GM21367 (cell line): ENCODE measurements around the gene XYLT2.
"Not testable (repeated sequence)": the region's sequence is repeated elsewhere in the genome, so short reads cannot be mapped to it uniquely, and the experiment has no call there.

Experiments used
- ATAC-seq: cut with Tn5 transposase; IDR thresholded peaks from one replicate; pipeline ENCODE4 v1.9.1; 2021; ENCODE audit not compliant: unreplicated experiment

Gene XYLT2

DNA sequence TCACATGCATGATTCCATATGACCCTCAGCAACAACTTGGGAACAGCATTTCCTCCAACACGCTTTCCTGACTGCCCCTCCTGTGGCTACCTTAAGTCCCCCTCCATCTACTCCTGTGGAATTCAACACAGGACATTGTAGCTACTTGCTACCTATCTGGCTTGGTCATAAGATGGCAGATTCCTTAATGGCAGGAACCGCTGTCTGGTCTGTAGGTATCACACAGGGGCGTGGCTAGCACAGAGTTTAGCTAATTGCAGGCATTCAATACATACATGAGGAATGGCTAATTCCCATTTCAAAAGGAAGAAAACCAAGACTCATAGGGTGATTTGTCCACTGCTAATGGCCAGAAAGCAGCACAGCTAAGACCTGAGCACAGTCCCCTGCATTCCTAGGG, 42.8 kb downstream of the XYLT2 start:
- no peak for ATAC-seq

DNA sequence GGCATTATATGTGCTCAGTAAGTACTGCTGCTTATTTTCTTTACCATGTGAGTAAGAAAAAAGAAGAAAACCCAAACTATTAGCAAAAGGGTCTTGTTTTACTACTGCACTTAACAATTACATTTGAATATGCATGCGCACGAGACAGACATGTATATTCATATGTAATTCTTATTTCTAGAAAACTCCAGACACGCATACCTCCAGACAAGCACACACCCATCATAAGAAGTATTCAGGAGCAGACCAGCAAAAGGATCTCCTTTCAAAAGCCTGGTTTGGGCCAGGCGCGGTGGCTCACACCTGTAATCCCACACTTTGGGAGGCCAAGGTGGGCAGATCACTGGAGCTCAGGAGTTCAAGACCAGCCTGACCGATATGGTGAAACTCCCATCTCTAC, 43.6 kb downstream of the XYLT2 start:
- ATAC-seq: no peak

DNA sequence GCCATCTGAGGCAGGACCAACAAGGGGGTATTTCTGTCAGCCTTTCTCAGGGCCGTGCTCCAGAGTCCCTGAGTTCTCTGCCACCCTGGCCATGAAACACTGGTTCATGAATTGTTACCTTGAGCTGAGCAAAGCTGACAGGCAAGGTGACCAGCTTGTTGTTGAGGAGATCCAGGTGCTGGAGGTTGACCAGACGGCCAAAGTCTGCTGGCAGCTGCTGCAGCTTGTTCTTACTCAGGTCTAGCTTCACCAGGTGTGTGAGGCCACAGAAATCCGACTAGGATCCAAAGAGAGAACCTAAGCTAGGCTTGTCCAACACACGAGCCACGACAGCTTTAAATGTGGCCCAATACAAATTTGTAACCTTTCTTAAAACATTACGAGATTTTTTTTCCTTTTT, 46.7 kb downstream of the XYLT2 start:
- no peak for ATAC-seq

DNA sequence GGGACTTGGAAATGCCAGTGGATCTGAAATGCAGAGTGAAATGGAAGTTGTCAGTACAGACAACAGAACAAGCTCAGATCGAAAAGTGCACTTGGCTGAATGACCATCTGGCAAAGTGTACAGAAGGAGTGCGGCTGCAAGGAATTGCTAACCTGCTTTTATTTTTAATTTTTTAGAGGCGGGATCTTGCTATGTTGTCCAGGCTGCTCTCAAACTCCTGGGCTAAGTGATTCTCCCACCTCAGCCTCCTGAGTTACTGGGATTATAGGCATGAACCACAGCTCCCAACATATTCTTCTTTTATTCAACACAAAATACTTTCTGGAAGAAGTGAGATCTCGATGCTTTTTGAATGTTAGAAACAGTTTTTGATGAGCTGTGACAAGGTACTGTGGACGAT, 47.8 kb downstream of the XYLT2 start:
- no peak for ATAC-seq

DNA sequence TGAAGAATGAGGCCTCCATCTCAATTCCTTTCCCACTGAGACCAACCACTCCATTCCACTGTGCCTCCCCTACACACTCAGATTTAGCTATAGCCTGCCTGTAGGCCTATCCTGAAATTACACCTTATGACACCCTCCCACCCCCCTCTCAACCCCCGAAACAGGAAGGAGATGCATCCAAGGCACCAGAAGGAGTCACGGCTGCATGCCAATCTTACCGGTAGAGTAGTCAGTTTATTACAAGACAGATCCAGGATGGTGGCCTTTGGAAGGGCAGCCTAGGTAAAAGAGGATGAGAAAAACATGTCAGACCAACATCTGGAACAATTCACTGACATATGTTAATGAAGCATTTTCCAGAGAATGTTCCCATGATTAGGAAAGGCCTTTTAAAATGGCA, 48.8 kb downstream of the XYLT2 start:
- no peak for ATAC-seq

DNA sequence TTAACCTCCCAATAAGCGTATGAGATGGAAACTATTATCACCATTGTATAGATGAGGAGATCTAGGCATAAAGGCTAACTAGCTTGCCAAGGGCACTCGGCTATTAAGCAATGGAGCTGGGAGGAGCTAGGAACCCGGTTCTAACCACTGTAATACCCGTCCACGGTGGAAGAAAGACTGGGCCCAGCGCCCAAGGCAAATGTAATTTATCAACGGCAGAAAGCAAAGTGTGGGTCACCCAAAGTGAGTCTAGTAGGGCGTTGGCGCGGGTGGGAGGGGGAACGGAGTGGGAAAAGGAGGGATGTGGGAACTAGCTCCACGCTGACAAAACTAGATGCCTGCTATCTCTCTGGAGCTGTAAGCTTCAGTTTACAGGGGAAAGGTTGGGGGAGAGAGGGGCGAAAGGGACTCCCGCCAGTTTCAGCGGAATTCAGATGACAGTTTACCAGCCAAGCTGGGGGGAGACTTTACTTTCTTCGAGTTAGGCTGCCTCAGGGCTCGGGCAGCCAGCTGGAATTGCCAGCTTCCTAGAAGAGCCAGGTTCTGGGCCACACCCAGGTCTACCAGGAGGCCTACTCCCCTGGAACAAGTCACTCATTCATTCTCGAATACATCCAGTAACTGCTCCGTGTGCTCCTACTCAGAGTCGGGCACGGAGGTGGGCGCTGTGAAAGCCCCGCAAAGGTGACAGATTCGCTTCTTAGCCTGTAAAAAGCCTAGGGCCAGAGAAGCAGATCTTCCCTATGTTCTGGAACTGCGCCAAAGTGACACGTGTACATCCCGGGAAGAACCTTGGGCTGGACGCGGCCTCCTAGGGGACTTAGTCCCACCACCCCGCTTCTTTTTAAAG, 50.6 kb downstream of the XYLT2 start:
- peak; percentile 4 for ATAC-seq

DNA sequence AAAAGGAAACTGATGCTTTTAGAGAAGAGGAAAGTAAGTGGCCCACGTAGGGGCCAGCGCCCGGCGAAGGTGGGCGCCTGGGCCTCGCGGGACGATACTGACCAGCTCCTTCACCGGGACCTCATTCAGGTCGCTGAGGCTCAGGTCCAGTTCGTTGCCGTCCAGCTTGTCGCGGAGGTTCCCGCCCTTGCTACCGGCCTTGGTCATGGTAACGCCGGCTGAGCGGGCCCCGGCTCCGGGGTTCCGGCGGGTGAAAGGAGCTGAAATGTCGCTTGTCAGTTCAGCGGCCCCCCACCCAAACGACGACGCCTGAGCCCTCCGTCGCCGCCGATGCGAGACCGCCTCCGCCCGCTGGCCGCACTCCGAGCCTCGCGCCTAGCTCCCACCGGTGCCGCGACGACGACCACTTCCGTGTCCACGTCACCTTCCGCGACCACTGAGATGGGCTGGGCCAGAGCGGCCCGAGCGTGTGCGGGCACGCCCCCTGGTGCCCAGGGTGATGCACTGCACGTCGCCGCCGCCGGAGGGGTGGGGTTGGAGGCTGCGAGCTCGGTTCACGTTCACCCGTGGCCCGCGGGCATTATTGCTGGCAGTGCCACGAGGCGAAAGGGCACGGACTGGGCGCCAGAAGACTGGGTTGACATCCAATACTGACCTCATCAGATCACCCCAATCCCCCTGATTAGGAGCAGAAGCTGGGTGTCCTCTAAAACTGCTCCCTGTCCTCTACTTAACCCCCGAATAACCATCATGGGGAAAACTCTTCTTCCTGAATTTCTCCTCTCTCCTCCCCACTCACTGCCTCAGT, 51.4 kb downstream of the XYLT2 start, which contains the start of gene LRRC59:
Gene LRRC59, minus strand, starts transcription at position 413 of the 808 bp plus-strand sequence. Its CDS starts 206 bp downstream, at position 207.
- peak; percentile 89 for ATAC-seq

DNA sequence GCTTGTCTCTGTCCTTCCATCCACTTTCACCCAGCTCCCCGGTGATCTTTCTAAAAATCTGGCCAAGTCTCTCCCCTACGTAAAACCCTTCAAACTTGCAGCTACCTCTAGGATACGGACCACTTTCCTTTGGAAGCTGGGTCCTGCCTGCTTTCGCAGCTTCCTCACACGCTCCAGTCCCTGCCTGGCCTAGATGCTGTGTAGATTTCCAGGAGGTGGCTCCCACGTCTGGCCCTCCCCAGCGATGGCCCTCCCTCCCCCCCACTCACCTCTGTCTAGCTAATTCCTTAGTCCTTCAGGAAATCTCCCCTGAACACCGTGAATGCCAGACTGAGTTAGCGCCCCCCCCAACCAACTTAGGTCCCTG, 52.0 kb downstream of the XYLT2 start:
- no peak for ATAC-seq

DNA sequence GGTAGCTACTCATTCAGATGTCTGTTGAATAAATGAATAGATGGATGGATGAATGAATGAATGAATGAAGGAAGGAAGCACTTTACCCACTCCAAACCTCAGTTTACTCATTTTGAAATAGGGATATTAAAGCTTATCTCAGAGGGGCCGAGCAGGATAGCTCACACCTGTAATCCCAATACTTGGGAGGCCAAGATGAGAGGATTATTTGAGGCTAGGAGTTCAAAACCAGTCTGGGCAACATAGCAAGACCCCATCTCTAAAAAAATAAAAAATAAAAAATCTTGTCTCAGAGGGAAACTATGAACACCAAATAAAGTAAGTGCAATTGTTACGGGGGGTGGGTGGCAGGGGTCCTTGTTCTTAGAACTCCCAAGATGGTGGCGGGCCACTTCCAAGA, 52.7 kb downstream of the XYLT2 start:
- ATAC-seq: not testable (repeated sequence)

DNA sequence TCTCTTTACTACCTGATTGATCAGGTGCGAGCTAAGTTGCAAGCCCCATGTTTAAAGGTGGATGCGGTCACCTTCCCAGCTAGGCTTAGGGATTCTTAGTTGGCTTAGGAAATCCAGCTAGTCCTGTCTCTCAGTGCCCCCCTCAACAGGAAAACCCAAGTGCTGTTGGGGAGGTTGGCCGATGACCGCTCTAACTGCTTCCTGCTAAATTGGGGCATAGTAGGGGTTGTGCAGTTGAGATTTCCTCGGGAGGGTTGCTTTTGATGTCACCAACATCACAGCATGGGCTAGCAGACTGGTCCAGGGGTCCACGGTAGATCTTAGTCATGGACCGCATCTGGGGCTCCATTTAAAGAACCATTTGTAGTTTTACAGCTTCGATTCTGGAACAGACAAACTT, 53.7 kb downstream of the XYLT2 start:
- not testable (repeated sequence) for ATAC-seq

DNA sequence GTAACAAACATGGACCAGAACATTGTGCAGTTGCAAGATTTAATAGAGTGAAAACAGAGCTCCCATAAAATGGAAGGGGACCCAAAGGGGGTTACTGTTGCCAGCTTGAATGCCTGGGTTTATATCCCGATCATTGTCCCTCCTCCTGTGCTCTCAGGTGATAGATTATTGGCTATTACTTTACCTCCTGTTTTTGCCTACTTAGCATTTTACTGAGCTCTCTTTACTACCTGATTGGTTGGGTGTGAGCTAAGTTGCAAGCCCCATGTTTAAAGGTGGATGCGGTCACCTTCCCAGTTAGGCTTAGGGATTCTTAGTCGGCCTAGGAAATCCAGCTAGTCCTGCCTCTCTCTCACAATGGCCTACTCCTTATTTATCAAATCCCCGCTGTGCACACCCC, 59.4 kb downstream of the XYLT2 start:
- ATAC-seq: not testable (repeated sequence)

DNA sequence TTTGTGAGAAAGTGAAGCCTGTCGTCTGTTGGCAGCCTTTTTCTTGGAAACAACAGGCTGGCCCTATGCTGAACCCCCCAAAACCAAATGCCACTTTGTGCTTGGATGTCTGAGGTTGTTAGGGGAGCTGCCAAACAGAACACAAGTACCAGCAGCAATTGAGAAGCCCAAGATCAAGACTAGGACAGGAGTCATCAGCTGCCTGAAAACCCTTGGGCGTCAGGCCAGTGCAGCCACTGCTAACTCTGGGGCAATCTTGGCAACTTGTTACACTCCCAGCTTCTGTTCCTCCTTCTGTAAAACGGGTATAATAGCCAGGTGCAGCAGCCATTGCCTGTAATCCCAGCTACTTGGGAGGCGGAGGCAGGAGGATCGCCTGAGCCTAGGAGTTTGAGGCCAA, 60.7 kb downstream of the XYLT2 start:
- ATAC-seq: no peak

DNA sequence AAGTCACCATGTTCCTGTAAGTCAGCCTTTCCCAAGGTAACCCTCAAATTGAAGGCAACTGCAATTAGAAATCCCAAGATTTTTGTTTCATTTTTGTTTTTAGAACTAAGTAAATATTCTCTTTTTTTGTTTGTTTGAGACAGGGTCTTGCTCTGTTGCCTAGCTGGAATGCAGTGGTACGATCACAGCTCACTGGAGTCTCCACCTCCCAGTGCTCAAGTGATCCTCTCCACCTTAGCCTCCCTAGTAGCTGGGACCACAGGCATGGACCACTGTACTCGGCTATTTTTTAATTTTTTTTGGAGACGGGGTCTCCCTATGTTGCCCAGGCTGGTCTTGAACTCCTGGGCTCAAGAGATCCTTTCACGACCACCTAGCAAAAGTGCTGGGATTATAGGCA, 62.0 kb downstream of the XYLT2 start:
- ATAC-seq: no peak
